Choroid plexus epithelial cell (primary cell): ENCODE results near the gene TCF3.
"Not testable (repeated sequence)": the region's sequence is repeated elsewhere in the genome, so short reads cannot be mapped to it uniquely, and the experiment has no call there.

Experiments
- DNase-seq: peaks from one replicate; pipeline ENCODE4 v3.0.0-alpha.2; 2010; ENCODE audit warnings: low read depth
- H3K4me3 ChIP-seq: 2 replicates; pipeline ENCODE4 v1.5.1; 2011; ENCODE audit warnings: low read depth, mild to moderate bottlenecking, control low read depth, low read length, moderate library complexity
- TF ChIP-seq, protein P1 (sequence below): conservative IDR thresholded peaks from 2 replicates; pipeline ENCODE4 v1.5.1; 2011; ENCODE audit warnings: low read depth, mild to moderate bottlenecking, control low read depth, inconsistent platforms, low read length, moderate library complexity

Gene TCF3

DNA sequence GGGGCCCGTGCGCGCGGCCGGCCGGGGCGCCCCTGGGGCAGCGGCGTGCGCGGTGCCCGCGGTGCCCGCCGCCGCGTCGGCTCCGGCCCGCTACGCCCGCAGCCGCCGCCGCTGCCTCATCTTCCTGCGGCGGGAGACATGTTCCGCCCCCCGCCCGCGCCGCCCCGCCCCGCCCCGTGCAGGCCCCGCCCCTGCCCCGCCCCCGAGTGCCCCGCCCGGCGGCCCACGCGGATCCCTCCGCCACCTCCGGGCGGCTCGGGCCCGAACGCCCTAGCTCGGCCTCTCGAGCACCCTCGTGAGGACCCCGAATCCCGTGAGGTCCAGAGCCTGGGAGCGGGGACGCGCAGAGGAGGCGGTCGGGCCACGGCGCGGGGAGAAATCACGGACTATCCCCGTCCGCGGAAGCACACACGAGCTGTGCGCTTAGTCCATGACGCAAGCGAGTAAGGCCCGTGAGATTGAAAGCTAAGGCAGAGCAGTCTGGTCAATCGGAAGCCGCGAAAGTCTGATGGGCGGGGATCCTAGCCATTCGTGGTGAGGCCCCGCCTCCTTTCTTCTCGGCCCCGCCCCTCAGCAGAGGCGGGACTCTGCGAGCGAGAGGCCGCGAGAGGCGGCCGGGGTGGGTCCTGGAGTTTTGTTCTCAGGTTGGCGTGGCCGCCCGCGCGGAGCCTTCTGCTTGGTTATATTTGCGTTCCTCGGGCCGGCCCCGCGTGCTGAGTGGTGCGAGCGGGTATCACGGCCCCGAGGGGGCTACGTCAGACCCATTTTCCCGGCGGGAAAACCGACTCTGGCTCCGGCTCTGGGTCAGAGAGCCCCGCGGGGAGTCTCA is at the start of gene TCF3:
Gene TCF3, minus strand, starts transcription at position 145 of the 829 bp plus-strand sequence. CDS start 2,367 bp downstream, outside the sequence.
- TF ChIP-seq, protein P1, sequence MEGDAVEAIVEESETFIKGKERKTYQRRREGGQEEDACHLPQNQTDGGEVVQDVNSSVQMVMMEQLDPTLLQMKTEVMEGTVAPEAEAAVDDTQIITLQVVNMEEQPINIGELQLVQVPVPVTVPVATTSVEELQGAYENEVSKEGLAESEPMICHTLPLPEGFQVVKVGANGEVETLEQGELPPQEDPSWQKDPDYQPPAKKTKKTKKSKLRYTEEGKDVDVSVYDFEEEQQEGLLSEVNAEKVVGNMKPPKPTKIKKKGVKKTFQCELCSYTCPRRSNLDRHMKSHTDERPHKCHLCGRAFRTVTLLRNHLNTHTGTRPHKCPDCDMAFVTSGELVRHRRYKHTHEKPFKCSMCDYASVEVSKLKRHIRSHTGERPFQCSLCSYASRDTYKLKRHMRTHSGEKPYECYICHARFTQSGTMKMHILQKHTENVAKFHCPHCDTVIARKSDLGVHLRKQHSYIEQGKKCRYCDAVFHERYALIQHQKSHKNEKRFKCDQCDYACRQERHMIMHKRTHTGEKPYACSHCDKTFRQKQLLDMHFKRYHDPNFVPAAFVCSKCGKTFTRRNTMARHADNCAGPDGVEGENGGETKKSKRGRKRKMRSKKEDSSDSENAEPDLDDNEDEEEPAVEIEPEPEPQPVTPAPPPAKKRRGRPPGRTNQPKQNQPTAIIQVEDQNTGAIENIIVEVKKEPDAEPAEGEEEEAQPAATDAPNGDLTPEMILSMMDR = no peak
- DNase-seq = peak; percentile 99
- peak within 1 kb of the TSS; percentile 87 for H3K4me3 ChIP-seq

- DNase-seq = no peak
- TF ChIP-seq, protein P1 = no peak
- H3K4me3 ChIP-seq = no peak overlapping the region
Measured at GRCh38 chr19:1700733-1701663, 48.6 kb upstream of the TCF3 start.

GRCh38 chr19:1699998-1700732 is 47.8 kb upstream of the TCF3 start:
- no peak for DNase-seq
- H3K4me3 ChIP-seq = no peak overlapping the region
- TF ChIP-seq, protein P1 = no peak

DNA sequence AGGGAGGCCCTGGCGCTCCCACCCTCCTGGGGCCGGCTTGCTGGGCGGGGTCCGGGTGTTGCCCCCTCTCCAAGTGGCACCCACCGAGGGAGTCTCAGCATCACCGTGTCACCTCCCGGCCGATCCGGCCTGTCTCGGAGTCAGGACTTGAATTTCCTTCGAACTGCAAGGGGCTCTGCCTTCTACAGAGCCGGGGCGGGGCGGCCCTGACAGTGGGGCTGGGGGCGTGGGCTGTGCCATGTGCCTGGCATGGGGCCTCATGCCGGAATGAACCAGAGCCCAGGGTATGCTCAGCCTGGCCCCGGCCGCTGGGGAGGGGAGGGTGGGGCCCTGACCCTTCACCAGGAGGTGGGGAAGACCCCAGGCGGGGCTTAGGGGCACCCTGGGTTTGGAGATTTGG is 47.0 kb upstream of the TCF3 start:
- TF ChIP-seq, protein P1 = no peak
- no peak for DNase-seq
- no peak overlapping the region for H3K4me3 ChIP-seq

- no peak for DNase-seq
- no peak overlapping the region for H3K4me3 ChIP-seq
- TF ChIP-seq, protein P1 = no peak
Measured at GRCh38 chr19:1698636-1699035, 46.2 kb upstream of the TCF3 start.

DNA sequence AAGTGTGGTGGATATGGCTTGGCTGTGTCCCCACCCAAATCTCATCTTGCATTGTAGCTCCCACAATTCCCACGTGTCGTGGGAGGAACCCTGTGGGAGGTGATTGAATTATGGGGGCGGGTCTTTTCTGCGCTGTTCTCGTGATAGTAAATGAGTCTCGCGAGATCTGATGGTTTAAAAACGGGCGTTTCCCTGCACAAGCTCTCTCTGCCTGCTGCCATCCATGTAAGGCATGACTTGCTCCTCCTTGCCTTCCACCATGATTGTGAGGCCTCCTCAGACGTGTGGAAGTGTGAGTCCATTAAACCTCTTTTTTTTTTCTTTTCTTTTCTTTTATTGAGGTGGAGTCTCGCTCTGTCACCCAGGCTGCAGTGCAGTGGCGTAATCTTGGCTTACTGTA is 43.1 kb upstream of the TCF3 start:
- H3K4me3 ChIP-seq, DNase-seq: not testable (repeated sequence)
